WERI-Rb-1 (cell line): Measurements from ENCODE around the gene UFD1.

ENCODE experiments used
- DNase-seq: peaks from one replicate; pipeline ENCODE4 v3.0.0-alpha.2; 2020
- H3K27ac ChIP-seq: fragments of 250-450 bp; sonication (Bioruptor Pico); 2 replicates; pipeline ENCODE4 v1.5.1; 2020; ENCODE audit warnings: mild to moderate bottlenecking, moderate library complexity
- H3K27me3 ChIP-seq: fragments of 250-450 bp; sonication (Bioruptor Pico); 2 replicates; pipeline ENCODE4 v1.5.1; 2021; ENCODE audit warnings: mild to moderate bottlenecking, low read depth, moderate library complexity; ENCODE audit not compliant: insufficient read depth, severe bottlenecking
- H3K36me3 ChIP-seq: fragments of 250-450 bp; sonication (Bioruptor Pico); 2 replicates; pipeline ENCODE4 v1.5.1; 2020; ENCODE audit warnings: mild to moderate bottlenecking, moderate library complexity
- H3K4me3 ChIP-seq: 2 replicates; pipeline ENCODE4 v1.5.1; 2011; ENCODE audit warnings: low read depth, mild to moderate bottlenecking, control low read depth, low read length
- H3K9me3 ChIP-seq: fragments of 250-450 bp; sonication (Bioruptor Pico); 2 replicates; pipeline ENCODE4 v1.5.1; 2021; ENCODE audit warnings: mild to moderate bottlenecking, moderate library complexity; ENCODE audit not compliant: severe bottlenecking
- CTCF ChIP-seq: IDR thresholded peaks from 2 replicates; pipeline ENCODE4 v1.5.1; 2011; ENCODE audit warnings: low read depth, mild to moderate bottlenecking, control low read depth, inconsistent platforms, low read length

UFD1 gene

GRCh38 chr22:19400881-19401280, 78.1 kb downstream of the UFD1 start:
- Histone ChIP-seq H3K4me3 (no peak overlapping the region), H3K36me3 (peaks cover 54% of the 10 kb centered on the region), H3K9me3 (no peaks in the 10 kb centered on the region), H3K27ac (no peak overlapping the region), H3K27me3 (no peaks in the 10 kb centered on the region)
- no peak for TF ChIP-seq CTCF
- DNase-seq = no peak
